Hepatocyte (in vitro differentiated cells): Measurements from ENCODE around the gene SON. TPM values are rescaled to one million over a fixed set of nuclear protein-coding genes. Genes with fewer than 3 reads are reported as not detected.

ENCODE experiments used
- DNase-seq: peaks from one replicate; pipeline ENCODE4 v3.0.0-alpha.2; 2016; ENCODE audit warnings: low spot score
- H2AFZ ChIP-seq: fragments of 200-600 bp; sonication (generic); 2 replicates; pipeline ENCODE4 v1.6.0; 2016; ENCODE audit warnings: antibody characterized with exemption, mild to moderate bottlenecking
- H3K27ac ChIP-seq: fragments of 200-600 bp; sonication (generic); 2 replicates; pipeline ENCODE4 v1.5.1; 2016; ENCODE audit warnings: mild to moderate bottlenecking
- H3K27me3 ChIP-seq: fragments of 200-600 bp; sonication (generic); 2 replicates; pipeline ENCODE4 v1.6.1; 2016
- H3K36me3 ChIP-seq: fragments of 200-600 bp; sonication (generic); replicated peaks from 2 replicates; pipeline ENCODE4 v1.5.1; 2016; ENCODE audit warnings: low read depth; ENCODE audit not compliant: insufficient read depth
- H3K4me1 ChIP-seq: fragments of 200-600 bp; sonication (generic); 2 replicates; pipeline ENCODE4 v1.5.1; 2016; ENCODE audit warnings: mild to moderate bottlenecking, moderate library complexity; ENCODE audit not compliant: insufficient read depth
- H3K4me2 ChIP-seq: fragments of 200-600 bp; sonication (generic); 2 replicates; pipeline ENCODE4 v1.6.0; 2016
- H3K4me3 ChIP-seq: fragments of 200-600 bp; sonication (generic); 2 replicates; pipeline ENCODE4 v1.5.1; 2016; ENCODE audit warnings: mild to moderate bottlenecking
- H3K79me2 ChIP-seq: fragments of 200-600 bp; sonication (generic); 2 replicates; pipeline ENCODE4 v1.6.0; 2017; ENCODE audit warnings: mild to moderate bottlenecking
- H3K9me2 ChIP-seq: fragments of 200-600 bp; sonication (generic); replicated peaks from 2 replicates; pipeline ENCODE4 v1.6.0; 2017; ENCODE audit warnings: mild to moderate bottlenecking; ENCODE audit not compliant: insufficient read depth
- H3K9me3 ChIP-seq: fragments of 200-600 bp; sonication (generic); 2 replicates; pipeline ENCODE4 v1.5.1; 2016; ENCODE audit warnings: low read depth, mild to moderate bottlenecking
- H4K20me1 ChIP-seq: fragments of 200-600 bp; sonication (generic); 2 replicates; pipeline ENCODE4 v1.6.0; 2016; ENCODE audit warnings: mild to moderate bottlenecking; ENCODE audit not compliant: insufficient read depth, poor library complexity, severe bottlenecking
- CTCF ChIP-seq: fragments of 200-600 bp; sonication (generic); IDR thresholded peaks from 2 replicates; pipeline ENCODE4 v1.5.1; 2016; ENCODE audit warnings: antibody characterized with exemption, mild to moderate bottlenecking; ENCODE audit not compliant: poor library complexity
- EZH2 ChIP-seq: fragments of 200-600 bp; sonication (generic); IDR thresholded peaks from 2 replicates; pipeline ENCODE4 v1.6.1; 2016; ENCODE audit warnings: antibody characterized with exemption, mild to moderate bottlenecking, borderline replicate concordance
- EZH2phosphoT487 ChIP-seq: fragments of 200-600 bp; sonication (generic); IDR thresholded peaks from one replicate; pipeline ENCODE4 v1.6.1; 2018; ENCODE audit warnings: antibody characterized with exemption, mild to moderate bottlenecking, low read depth, moderate library complexity; ENCODE audit not compliant: unreplicated experiment, severe bottlenecking
- WGBS: methylation state at CpG from one replicate; pipeline ENCODE4 v1.1.6; 2016; ENCODE audit warnings: low lambda C conversion rate; ENCODE audit errors: missing lambda C conversion rate; 5-methylcytosine and 5-hydroxymethylcytosine counted together
- polyA plus RNA-seq: library from polyadenylated mRNA; unstranded; fragments of >200 nt; fragmentation: Nextera tagmentation; extraction: Ambion mirVana; gene quantifications from 2 replicates; pipeline ENCODE4 v1.2.1, GENCODE V29; 2016
- total RNA-seq: library from RNA; depleted of rRNA; stranded (reverse); fragments of >200 nt; gene quantifications from 2 replicates; pipeline ENCODE4 v1.2.3, GENCODE V29; 2014

SON gene
- total and polyA plus RNA-seq, 2 experiments from 2014 or later, result 181 to 358 TPM

- Histone ChIP-seq H3K79me2 (peaks cover 98% of the 10 kb centered on the region), H3K36me3 (no peaks in the 10 kb centered on the region), H2AFZ (no peak overlapping the region), H3K27me3 (no peaks in the 10 kb centered on the region), H3K4me3 (no peak overlapping the region), H3K9me3 (no peaks in the 10 kb centered on the region), H4K20me1 (peaks cover 99% of the 10 kb centered on the region), H3K4me1 (peaks cover 10% of the 10 kb centered on the region), H3K27ac (no peak overlapping the region), H3K4me2 (no peak overlapping the region), H3K9me2 (no peaks in the 10 kb centered on the region)
- no peak for TF ChIP-seq CTCF
- TF ChIP-seq EZH2, result no peak
- TF ChIP-seq EZH2phosphoT487, result no peak
- no peak for DNase-seq
- 98% methylated on average over 19 of the region's 19 CpGs for WGBS
These were observed 7.3 kb downstream of the SON start for GRCh38 chr21:33549848-33550771.

DNA sequence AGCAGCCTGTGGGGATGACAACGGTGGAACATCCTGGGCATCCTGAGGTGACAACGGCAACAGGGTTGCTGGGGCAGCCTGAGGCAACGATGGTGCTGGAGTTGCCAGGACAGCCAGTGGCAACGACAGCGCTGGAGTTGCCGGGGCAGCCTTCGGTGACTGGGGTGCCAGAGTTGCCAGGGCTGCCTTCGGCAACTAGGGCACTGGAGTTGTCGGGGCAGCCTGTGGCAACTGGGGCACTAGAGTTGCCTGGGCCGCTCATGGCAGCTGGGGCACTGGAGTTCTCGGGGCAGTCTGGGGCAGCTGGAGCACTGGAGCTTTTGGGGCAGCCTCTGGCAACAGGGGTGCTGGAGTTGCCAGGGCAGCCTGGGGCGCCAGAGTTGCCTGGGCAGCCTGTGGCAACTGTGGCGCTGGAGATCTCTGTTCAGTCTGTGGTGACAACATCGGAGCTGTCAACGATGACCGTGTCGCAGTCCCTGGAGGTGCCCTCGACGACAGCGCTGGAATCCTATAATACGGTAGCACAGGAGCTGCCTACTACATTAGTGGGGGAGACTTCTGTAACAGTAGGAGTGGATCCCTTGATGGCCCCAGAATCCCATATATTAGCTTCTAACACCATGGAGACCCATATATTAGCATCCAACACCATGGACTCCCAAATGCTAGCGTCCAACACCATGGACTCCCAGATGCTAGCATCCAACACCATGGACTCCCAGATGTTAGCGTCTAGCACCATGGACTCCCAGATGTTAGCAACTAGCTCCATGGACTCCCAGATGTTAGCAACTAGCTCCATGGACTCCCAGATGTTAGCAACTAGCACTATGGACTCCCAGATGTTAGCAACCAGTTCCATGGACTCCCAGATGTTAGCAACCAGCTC, 8.2 kb downstream of the SON start:
- Histone ChIP-seq H3K9me2 (no peaks in the 10 kb centered on the region), H3K4me1 (peaks cover under 1% of the 10 kb centered on the region), H3K4me2 (no peak overlapping the region), H3K9me3 (no peaks in the 10 kb centered on the region), H3K36me3 (no peaks in the 10 kb centered on the region), H3K79me2 (peaks cover 98% of the 10 kb centered on the region), H4K20me1 (peaks cover 99% of the 10 kb centered on the region), H3K27me3 (no peaks in the 10 kb centered on the region), H3K27ac (no peak overlapping the region), H2AFZ (no peak overlapping the region), H3K4me3 (no peak overlapping the region)
- WGBS, result 98% methylated on average over 23 of the region's 23 CpGs
- no peak for TF ChIP-seq EZH2
- TF ChIP-seq CTCF, result no peak
- no peak for TF ChIP-seq EZH2phosphoT487
- no peak for DNase-seq

- Histone ChIP-seq H3K4me3 (no peak overlapping the region), H3K9me2 (no peaks in the 10 kb centered on the region), H3K4me2 (no peak overlapping the region), H4K20me1 (peaks cover 99% of the 10 kb centered on the region), H3K9me3 (no peaks in the 10 kb centered on the region), H3K4me1 (no peaks in the 10 kb centered on the region), H3K27me3 (no peaks in the 10 kb centered on the region), H3K27ac (no peak overlapping the region), H2AFZ (no peak overlapping the region), H3K79me2 (peaks cover 98% of the 10 kb centered on the region), H3K36me3 (no peaks in the 10 kb centered on the region)
- TF ChIP-seq CTCF (no peak), EZH2phosphoT487 (no peak), EZH2 (no peak)
- 95% methylated on average over 2 of the region's 2 CpGs for WGBS
- no peak for DNase-seq
These were observed 8.8 kb downstream of the SON start for GRCh38 chr21:33551664-33552063.
